ENCODE measurements around the gene SVEP1. TPM values are rescaled to one million over a fixed set of nuclear protein-coding genes. Genes with fewer than 3 reads are reported as not detected.

The SVEP1 gene
- total RNA-seq, 1 experiment from 2014 or later, result 0.05 TPM

- Histone ChIP-seq H3K9me3 (ENCODE audit: control insufficient read depth, insufficient read depth, low read depth, low read length) (no peaks in the 10 kb centered on the region), H3K36me3 (ENCODE audit: control insufficient read depth, insufficient read depth, low read length) (no peaks in the 10 kb centered on the region), H3K27ac (ENCODE audit: low read length) (no peak overlapping the region), H3K4me1 (ENCODE audit: control insufficient read depth, insufficient read depth, low read length) (no peaks in the 10 kb centered on the region), H3K27me3 (ENCODE audit: control insufficient read depth, insufficient read depth, low read length) (no peaks in the 10 kb centered on the region), H3K4me3 (ENCODE audit: low read depth in 2 of 2, low read length in 2 of 2) (no peak overlapping the region)
- ChIA-PET CTCF (no interaction called here), POLR2A (no interaction called here)
- in situ Hi-C loops (cut with HindIII; ENCODE audit: low pct_unique_long_range_greater_than_20kb, low sequenced_read_pairs), result no loop called here
- ATAC-seq (no peak), DNase-seq (ENCODE audit: low read depth, low spot score) (no peak)
- TF ChIP-seq TCF7L2 (IDR thresholded peaks at IDR 0.05; ENCODE audit: low read depth, low read length), result no peak
- TF ChIP-seq POLR2AphosphoS5 (IDR thresholded peaks at IDR 0.05; ENCODE audit: low read depth, low read length), result no peak
- BruUV-seq (replicated peaks), result no TSS peak
- intact Hi-C loops (cut with micrococcal nuclease; ENCODE audit: unreplicated experiment), result no loop called here
These were observed 23.8 kb downstream of the SVEP1 start for GRCh38 chr9:110555551-110556331.

- DNase-seq (ENCODE audit: low read depth, low spot score), result no peak
- H3K4me1 ChIP-seq (ENCODE audit: control insufficient read depth, insufficient read depth, low read length), result no peaks in the 10 kb centered on the region
- ChIA-PET POLR2A (no interaction called here), CTCF (no interaction called here)
- intact Hi-C loops (cut with micrococcal nuclease; ENCODE audit: unreplicated experiment), result no loop called here
- no peak overlapping the region for H3K27ac ChIP-seq (ENCODE audit: low read length)
- no peaks in the 10 kb centered on the region for H3K36me3 ChIP-seq (ENCODE audit: control insufficient read depth, insufficient read depth, low read length)
- H3K4me3 ChIP-seq (ENCODE audit: low read depth in 2 of 2, low read length in 2 of 2), result no peak overlapping the region
- in situ Hi-C loops (cut with HindIII; ENCODE audit: low pct_unique_long_range_greater_than_20kb, low sequenced_read_pairs), result no loop called here
- no TSS peak for BruUV-seq (replicated peaks)
- TF ChIP-seq REST (IDR thresholded peaks at IDR 0.05; ENCODE audit: insufficient read depth in 1 of 2, low read depth in 2 of 2, low read length in 1 of 2), result no peak
- TF ChIP-seq SIN3A (IDR thresholded peaks at IDR 0.05; ENCODE audit: borderline replicate concordance, insufficient read depth, low read depth, low read length), result no peak
- TF ChIP-seq TCF7L2 (IDR thresholded peaks at IDR 0.05; ENCODE audit: low read depth, low read length), result no peak
- no peak for TF ChIP-seq CTCF (IDR thresholded peaks at IDR 0.05)
- TF ChIP-seq POLR2AphosphoS5 (IDR thresholded peaks at IDR 0.05; ENCODE audit: low read depth, low read length), result no peak
- no peak for ATAC-seq
- H3K9me3 ChIP-seq (ENCODE audit: control insufficient read depth, insufficient read depth, low read depth, low read length), result no peaks in the 10 kb centered on the region
- H3K27me3 ChIP-seq (ENCODE audit: control insufficient read depth, insufficient read depth, low read length), result no peaks in the 10 kb centered on the region
These were observed 33.1 kb downstream of the SVEP1 start for GRCh38 chr9:110546411-110546871.

GRCh38 chr9:110545705-110546104 lies 33.8 kb downstream of the SVEP1 start:
- no peaks in the 10 kb centered on the region for H3K9me3 ChIP-seq (ENCODE audit: control insufficient read depth, insufficient read depth, low read depth, low read length)
- H3K27ac ChIP-seq (ENCODE audit: low read length), result no peak overlapping the region
- ChIA-PET CTCF (no interaction called here), POLR2A (no interaction called here)
- no peaks in the 10 kb centered on the region for H3K4me1 ChIP-seq (ENCODE audit: control insufficient read depth, insufficient read depth, low read length)
- no peak for TF ChIP-seq POLR2AphosphoS5 (IDR thresholded peaks at IDR 0.05; ENCODE audit: low read depth, low read length)
- TF ChIP-seq CTCF (IDR thresholded peaks at IDR 0.05), result no peak
- TF ChIP-seq REST (IDR thresholded peaks at IDR 0.05; ENCODE audit: insufficient read depth in 1 of 2, low read depth in 2 of 2, low read length in 1 of 2), result no peak
- TF ChIP-seq SIN3A (IDR thresholded peaks at IDR 0.05; ENCODE audit: borderline replicate concordance, insufficient read depth, low read depth, low read length), result no peak
- no peak for TF ChIP-seq TCF7L2 (IDR thresholded peaks at IDR 0.05; ENCODE audit: low read depth, low read length)
- H3K36me3 ChIP-seq (ENCODE audit: control insufficient read depth, insufficient read depth, low read length), result no peaks in the 10 kb centered on the region
- in situ Hi-C loops (cut with HindIII; ENCODE audit: low pct_unique_long_range_greater_than_20kb, low sequenced_read_pairs), result no loop called here
- ATAC-seq (no peak), DNase-seq (ENCODE audit: low read depth, low spot score) (no peak)
- no TSS peak for BruUV-seq (replicated peaks)
- H3K4me3 ChIP-seq (ENCODE audit: low read depth in 2 of 2, low read length in 2 of 2), result no peak overlapping the region
- intact Hi-C loops (cut with micrococcal nuclease; ENCODE audit: unreplicated experiment), result no loop called here
- no peaks in the 10 kb centered on the region for H3K27me3 ChIP-seq (ENCODE audit: control insufficient read depth, insufficient read depth, low read length)
